Measurements from ENCODE around the gene ADCY5. TPM values are rescaled to one million over a fixed set of nuclear protein-coding genes. Genes with fewer than 3 reads are reported as not detected.

Gene ADCY5
- polyA plus RNA-seq, 3 donors: not detected

- H3K4me2 ChIP-seq (replicated peaks; ENCODE audit: extremely low read depth, low read length, poor library complexity, severe bottlenecking): no peak overlapping the region
- H3K36me3 ChIP-seq (replicated peaks in 1 of 2; ENCODE audit: control insufficient read depth in 1 of 2, insufficient read depth in 2 of 2, low read length in 2 of 2): peaks cover 8 to 13% of the 10 kb centered on the region in 2 donors
- no peaks in the 10 kb centered on the region for H3K4me1 ChIP-seq (ENCODE audit: control insufficient read depth in 1 of 2, insufficient read depth in 2 of 2, low read length in 2 of 2)
- H4K20me1 ChIP-seq (ENCODE audit: insufficient read depth, low read length): no peaks in the 10 kb centered on the region
- Mint-ChIP-seq H3K36me3 (peaks cover 10% of the 10 kb centered on the region in 2 donors), H3K27me3 (ENCODE audit: low read depth in 3 of 3) (peaks cover 0 to 2% (median 0%) of the 10 kb centered on the region in 3 donors), H3K4me1 (no peaks in the 10 kb centered on the region), H3K27ac (no peak overlapping the region), H3K9me3 (no peaks in the 10 kb centered on the region), H3K4me3 (no peak overlapping the region)
- no peak overlapping the region for H3K27ac ChIP-seq (ENCODE audit: low read depth in 1 of 2, low read length in 2 of 2)
- H3K4me3 ChIP-seq (replicated peaks in 1 of 3; ENCODE audit: low read depth in 2 of 3, low read length in 3 of 3): no peak overlapping the region
- no peak overlapping the region for H3K9ac ChIP-seq (ENCODE audit: insufficient read depth, low read length, poor library complexity, severe bottlenecking)
- no peaks in the 10 kb centered on the region for H3K27me3 ChIP-seq (ENCODE audit: control insufficient read depth in 2 of 2, insufficient read depth in 2 of 2, low read length in 2 of 2)
- H3K9me3 ChIP-seq (replicated peaks in 1 of 2; ENCODE audit: control insufficient read depth in 1 of 2, insufficient read depth in 1 of 2, low read length in 2 of 2): no peaks in the 10 kb centered on the region
- H3K79me2 ChIP-seq (ENCODE audit: insufficient read depth, low read length): no peaks in the 10 kb centered on the region
- WGBS (ENCODE audit: insufficient coverage): no CpG with 5 or more reads among the region's 3 CpGs
- intact Hi-C loops (cut with micrococcal nuclease): no loop called here
- DNase-seq: no peak
- H2AFZ ChIP-seq (ENCODE audit: insufficient read depth, low read depth, low read length, poor library complexity, severe bottlenecking): no peak overlapping the region
- TF ChIP-seq CTCF (IDR thresholded peaks at IDR 0.05): no peak
These were observed 173.2 kb downstream of the ADCY5 start for GRCh38 chr3:123275691-123276090.

GRCh38 chr3:123272547-123272946 lies 176.3 kb downstream of the ADCY5 start:
- no peak overlapping the region for H3K4me2 ChIP-seq (replicated peaks; ENCODE audit: extremely low read depth, low read length, poor library complexity, severe bottlenecking)
- Mint-ChIP-seq H3K36me3 (peaks cover 23 to 26% of the 10 kb centered on the region in 2 donors), H3K27ac (no peak overlapping the region), H3K4me1 (no peaks in the 10 kb centered on the region), H3K27me3 (ENCODE audit: low read depth in 3 of 3) (peaks cover 0 to 2% (median 0%) of the 10 kb centered on the region in 3 donors), H3K4me3 (no peak overlapping the region), H3K9me3 (no peaks in the 10 kb centered on the region)
- no CpG with 5 or more reads among the region's 2 CpGs for WGBS (ENCODE audit: insufficient coverage)
- H3K79me2 ChIP-seq (ENCODE audit: insufficient read depth, low read length): no peaks in the 10 kb centered on the region
- DNase-seq: no peak
- H2AFZ ChIP-seq (ENCODE audit: insufficient read depth, low read depth, low read length, poor library complexity, severe bottlenecking): no peak overlapping the region
- no peaks in the 10 kb centered on the region for H3K27me3 ChIP-seq (ENCODE audit: control insufficient read depth in 2 of 2, insufficient read depth in 2 of 2, low read length in 2 of 2)
- no peaks in the 10 kb centered on the region for H3K9me3 ChIP-seq (replicated peaks in 1 of 2; ENCODE audit: control insufficient read depth in 1 of 2, insufficient read depth in 1 of 2, low read length in 2 of 2)
- no peaks in the 10 kb centered on the region for H4K20me1 ChIP-seq (ENCODE audit: insufficient read depth, low read length)
- intact Hi-C loops (cut with micrococcal nuclease): no loop called here
- H3K4me3 ChIP-seq (replicated peaks in 1 of 3; ENCODE audit: low read depth in 2 of 3, low read length in 3 of 3): no peak overlapping the region
- no peak overlapping the region for H3K27ac ChIP-seq (ENCODE audit: low read depth in 1 of 2, low read length in 2 of 2)
- H3K9ac ChIP-seq (ENCODE audit: insufficient read depth, low read length, poor library complexity, severe bottlenecking): no peak overlapping the region
- no peak for TF ChIP-seq CTCF (IDR thresholded peaks at IDR 0.05)
- H3K36me3 ChIP-seq (replicated peaks in 1 of 2; ENCODE audit: control insufficient read depth in 1 of 2, insufficient read depth in 2 of 2, low read length in 2 of 2): peaks cover 8 to 26% of the 10 kb centered on the region in 2 donors
- H3K4me1 ChIP-seq (ENCODE audit: control insufficient read depth in 1 of 2, insufficient read depth in 2 of 2, low read length in 2 of 2): no peaks in the 10 kb centered on the region

Data from CD14-positive monocyte (primary cell).